ENCODE data around the gene USP40.

GRCh38 chr2:233571462-233571861 is 4.9 kb upstream of the USP40 start:
- TF ChIP-seq FOXM1 (IDR thresholded peaks at IDR 0.05; ENCODE audit: borderline replicate concordance) = no peak
- no peak for TF ChIP-seq ELF4 (IDR thresholded peaks at IDR 0.05)
- no peak for TF ChIP-seq FOXK2 (IDR thresholded peaks at IDR 0.05)
- no peak for TF ChIP-seq ARNT (IDR thresholded peaks at IDR 0.05)
- no peak for TF ChIP-seq LEF1 (IDR thresholded peaks at IDR 0.05; ENCODE audit: borderline replicate concordance)
- no peak for TF ChIP-seq SP1 (IDR thresholded peaks at IDR 0.05)
- TF ChIP-seq PKNOX1 (IDR thresholded peaks at IDR 0.05) = no peak
- TF ChIP-seq FOXA1 (IDR thresholded peaks at IDR 0.05) = no peak
- no peak for TF ChIP-seq SUZ12 (IDR thresholded peaks at IDR 0.05)

All from HEK293T (cell line).